ENCODE measurements around the gene ARPC5L. TPM values are rescaled to one million over a fixed set of nuclear protein-coding genes. Genes with fewer than 3 reads are reported as not detected.

The ARPC5L gene
- total and polyA plus RNA-seq, 2 experiments from 2014 or later: 24.3 to 88.8 TPM

GRCh38 chr9:124885551-124885950 is 23.6 kb downstream of the ARPC5L start:
- no peaks in the 10 kb centered on the region for H3K27me3 ChIP-seq
- TF ChIP-seq CTCF (IDR thresholded peaks at IDR 0.05; ENCODE audit: low read depth, low read length): no peak
- H3K4me1 ChIP-seq (ENCODE audit: low read depth): no peaks in the 10 kb centered on the region
- DNase-seq (ENCODE audit: low read depth in 1 of 2, low spot score in 1 of 2): no peak
- no peak overlapping the region for H3K4me3 ChIP-seq
- H3K27ac ChIP-seq: no peak overlapping the region
- H3K36me3 ChIP-seq: peaks cover 25% of the 10 kb centered on the region
- no peaks in the 10 kb centered on the region for H3K9me3 ChIP-seq (ENCODE audit: low read depth)

GRCh38 chr9:124886461-124886860 is 24.5 kb downstream of the ARPC5L start:
- DNase-seq (ENCODE audit: low read depth in 1 of 2, low spot score in 1 of 2): no peak
- no peaks in the 10 kb centered on the region for H3K9me3 ChIP-seq (ENCODE audit: low read depth)
- no peak overlapping the region for H3K4me3 ChIP-seq
- no peaks in the 10 kb centered on the region for H3K27me3 ChIP-seq
- H3K36me3 ChIP-seq: peaks cover 32% of the 10 kb centered on the region
- H3K27ac ChIP-seq: no peak overlapping the region
- no peaks in the 10 kb centered on the region for H3K4me1 ChIP-seq (ENCODE audit: low read depth)
- TF ChIP-seq CTCF (IDR thresholded peaks at IDR 0.05; ENCODE audit: low read depth, low read length): no peak

DNA sequence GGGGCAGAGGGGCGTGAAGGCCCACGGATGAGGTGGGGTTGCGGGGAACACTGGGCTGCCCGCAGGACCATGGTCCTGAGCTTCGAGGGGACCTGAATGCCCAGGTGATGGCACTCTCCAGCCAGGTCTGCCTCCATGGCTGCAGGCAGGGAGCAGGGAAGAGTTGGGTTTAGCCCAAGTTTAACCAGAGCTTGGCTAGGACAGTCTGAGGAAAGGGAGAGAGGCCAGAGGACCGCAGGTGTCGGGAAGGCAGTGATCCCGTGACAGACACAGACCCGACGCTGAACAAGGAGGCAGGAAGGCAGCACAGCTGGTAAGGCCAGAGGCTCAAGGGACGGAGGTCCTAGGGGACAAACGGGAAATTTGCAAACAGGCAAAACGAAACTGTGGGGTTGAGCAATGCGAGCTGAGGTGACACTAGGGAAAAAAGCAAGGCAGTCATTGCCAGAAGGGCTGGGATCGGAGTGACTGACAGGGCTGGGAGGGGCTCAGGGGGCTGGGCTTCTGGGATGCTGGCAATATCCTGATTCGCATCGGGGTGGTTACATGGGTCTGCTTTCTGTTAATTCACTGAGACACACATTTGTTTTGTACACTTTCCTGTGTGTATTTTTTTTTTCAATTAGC is 25.0 kb downstream of the ARPC5L start:
- H3K27me3 ChIP-seq: no peaks in the 10 kb centered on the region
- DNase-seq (ENCODE audit: low read depth in 1 of 2, low spot score in 1 of 2): no peak
- H3K27ac ChIP-seq: no peak overlapping the region
- no peaks in the 10 kb centered on the region for H3K4me1 ChIP-seq (ENCODE audit: low read depth)
- no peak for TF ChIP-seq CTCF (IDR thresholded peaks at IDR 0.05; ENCODE audit: low read depth, low read length)
- H3K36me3 ChIP-seq: peaks cover 32% of the 10 kb centered on the region
- H3K9me3 ChIP-seq (ENCODE audit: low read depth): no peaks in the 10 kb centered on the region
- H3K4me3 ChIP-seq: no peak overlapping the region

GRCh38 chr9:124887832-124888231 is 25.9 kb downstream of the ARPC5L start:
- no peak overlapping the region for H3K27ac ChIP-seq
- no peak for TF ChIP-seq CTCF (IDR thresholded peaks at IDR 0.05; ENCODE audit: low read depth, low read length)
- no peaks in the 10 kb centered on the region for H3K27me3 ChIP-seq
- no peak for DNase-seq (ENCODE audit: low read depth in 1 of 2, low spot score in 1 of 2)
- no peak overlapping the region for H3K4me3 ChIP-seq
- H3K9me3 ChIP-seq (ENCODE audit: low read depth): no peaks in the 10 kb centered on the region
- H3K36me3 ChIP-seq: peaks cover 32% of the 10 kb centered on the region
- H3K4me1 ChIP-seq (ENCODE audit: low read depth): no peaks in the 10 kb centered on the region

- no peak for DNase-seq (ENCODE audit: low read depth in 1 of 2, low spot score in 1 of 2)
- H3K4me3 ChIP-seq: no peak overlapping the region
- H3K27me3 ChIP-seq: no peaks in the 10 kb centered on the region
- no peaks in the 10 kb centered on the region for H3K4me1 ChIP-seq (ENCODE audit: low read depth)
- no peak overlapping the region for H3K27ac ChIP-seq
- H3K9me3 ChIP-seq (ENCODE audit: low read depth): no peaks in the 10 kb centered on the region
- H3K36me3 ChIP-seq: peaks cover 36% of the 10 kb centered on the region
- TF ChIP-seq CTCF (IDR thresholded peaks at IDR 0.05; ENCODE audit: low read depth, low read length): no peak
These were observed 27.1 kb downstream of the ARPC5L start for GRCh38 chr9:124889006-124889405.

Measured in cardiac muscle cell (in vitro differentiated cells and primary cell).